ENCODE data around the gene LELP1. TPM values are rescaled to one million over a fixed set of nuclear protein-coding genes. Genes with fewer than 3 reads are reported as not detected.

The LELP1 gene
- total and polyA plus RNA-seq, 2 donors from 2014 or later = not detected

- Histone ChIP-seq H3K4me3 (ENCODE audit: low read length in 3 of 3) (no peak overlapping the region), H3K27ac (ENCODE audit: low read depth in 2 of 2, low read length in 2 of 2) (no peak overlapping the region), H3K9ac (ENCODE audit: low read length in 3 of 3) (no peak overlapping the region), H3K4me1 (ENCODE audit: control insufficient read depth in 2 of 3, insufficient read depth in 2 of 3, low read depth in 1 of 3, low read length in 3 of 3) (no peaks in the 10 kb centered on the region), H3K9me3 (ENCODE audit: control insufficient read depth in 2 of 3, insufficient read depth in 1 of 3, low read length in 3 of 3) (no peaks in the 10 kb centered on the region), H3K27me3 (ENCODE audit: control insufficient read depth, insufficient read depth, low read length) (peaks cover 1% of the 10 kb centered on the region), H3K36me3 (ENCODE audit: control insufficient read depth in 2 of 3, insufficient read depth in 3 of 3, low read length in 3 of 3) (no peaks in the 10 kb centered on the region)
- TF ChIP-seq CTCF (IDR thresholded peaks at IDR 0.05; ENCODE audit: borderline replicate concordance, extremely low read depth, insufficient read depth) = no peak
- DNase-seq (no peak), FAIRE-seq (no peak)
- intact Hi-C loops (cut with DNase I) = no loop called here
Measured at GRCh38 chr1:153245466-153245865, 42.2 kb downstream of the LELP1 start.

GRCh38 chr1:153246018-153246417 lies 42.8 kb downstream of the LELP1 start:
- Histone ChIP-seq H3K9me3 (ENCODE audit: control insufficient read depth in 2 of 3, insufficient read depth in 1 of 3, low read length in 3 of 3) (no peaks in the 10 kb centered on the region), H3K9ac (ENCODE audit: low read length in 3 of 3) (no peak overlapping the region), H3K27me3 (ENCODE audit: control insufficient read depth, insufficient read depth, low read length) (peaks cover 4% of the 10 kb centered on the region), H3K27ac (ENCODE audit: low read depth in 2 of 2, low read length in 2 of 2) (no peak overlapping the region), H3K36me3 (ENCODE audit: control insufficient read depth in 2 of 3, insufficient read depth in 3 of 3, low read length in 3 of 3) (no peaks in the 10 kb centered on the region), H3K4me1 (ENCODE audit: control insufficient read depth in 2 of 3, insufficient read depth in 2 of 3, low read depth in 1 of 3, low read length in 3 of 3) (no peaks in the 10 kb centered on the region), H3K4me3 (ENCODE audit: low read length in 3 of 3) (no peak overlapping the region)
- intact Hi-C loops (cut with DNase I) = no loop called here
- TF ChIP-seq CTCF (IDR thresholded peaks at IDR 0.05; ENCODE audit: borderline replicate concordance, extremely low read depth, insufficient read depth) = no peak
- no peak for FAIRE-seq
- no peak for DNase-seq

GRCh38 chr1:153246825-153247224 lies 43.6 kb downstream of the LELP1 start:
- no peak overlapping the region for H3K9ac ChIP-seq (ENCODE audit: low read length in 3 of 3)
- H3K27me3 ChIP-seq (ENCODE audit: control insufficient read depth, insufficient read depth, low read length) = peaks cover 4% of the 10 kb centered on the region
- no peak overlapping the region for H3K4me3 ChIP-seq (ENCODE audit: low read length in 3 of 3)
- H3K36me3 ChIP-seq (ENCODE audit: control insufficient read depth in 2 of 3, insufficient read depth in 3 of 3, low read length in 3 of 3) = no peaks in the 10 kb centered on the region
- no peaks in the 10 kb centered on the region for H3K9me3 ChIP-seq (ENCODE audit: control insufficient read depth in 2 of 3, insufficient read depth in 1 of 3, low read length in 3 of 3)
- no peak for DNase-seq
- TF ChIP-seq CTCF (IDR thresholded peaks at IDR 0.05; ENCODE audit: borderline replicate concordance, extremely low read depth, insufficient read depth) = no peak
- H3K27ac ChIP-seq (ENCODE audit: low read depth in 2 of 2, low read length in 2 of 2) = no peak overlapping the region
- intact Hi-C loops (cut with DNase I) = no loop called here
- no peak for FAIRE-seq
- no peaks in the 10 kb centered on the region for H3K4me1 ChIP-seq (ENCODE audit: control insufficient read depth in 2 of 3, insufficient read depth in 2 of 3, low read depth in 1 of 3, low read length in 3 of 3)
